ENCODE measurements around the gene GPC3. TPM values are rescaled to one million over a fixed set of nuclear protein-coding genes. Genes with fewer than 3 reads are reported as not detected.

GPC3 gene
- total RNA-seq, 1 donor from 2014 or later: 15.5 TPM

DNA sequence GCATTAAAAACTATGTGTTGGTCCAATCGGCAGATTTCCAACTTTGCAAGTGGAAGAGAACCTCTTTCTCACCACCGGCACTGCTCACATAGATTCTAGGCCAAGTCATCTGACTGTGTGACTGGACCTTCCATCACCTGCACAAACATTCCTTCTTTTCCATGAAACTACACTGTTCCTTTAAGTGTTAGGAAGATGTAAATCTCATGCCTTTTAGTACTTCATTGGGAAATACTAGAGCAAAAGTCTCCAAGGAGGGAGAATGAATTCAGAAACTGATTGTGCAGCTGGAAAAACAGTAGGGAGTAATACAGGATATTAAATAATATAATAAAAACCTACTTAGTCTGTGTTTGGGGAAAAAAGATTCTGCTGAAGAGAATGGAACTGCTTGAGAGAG is 238.2 kb downstream of the GPC3 start:
- Histone ChIP-seq H3K27me3 (no peaks in the 10 kb centered on the region), H3K9me3 (no peaks in the 10 kb centered on the region), H3K4me3 (no peak overlapping the region), H3K27ac (no peak overlapping the region), H3K4me1 (no peaks in the 10 kb centered on the region), H3K36me3 (no peaks in the 10 kb centered on the region)
- intact Hi-C loops (cut with DNase I): no loop called here
- no peak for DNase-seq (ENCODE audit: extremely low spot score in 2 of 2)
- TF ChIP-seq POLR2AphosphoS5 (IDR thresholded peaks at IDR 0.05; ENCODE audit: insufficient read depth in 1 of 2, low read depth in 1 of 2): no peak
- no peak for TF ChIP-seq POLR2A (IDR thresholded peaks at IDR 0.05)
- TF ChIP-seq, protein P1, sequence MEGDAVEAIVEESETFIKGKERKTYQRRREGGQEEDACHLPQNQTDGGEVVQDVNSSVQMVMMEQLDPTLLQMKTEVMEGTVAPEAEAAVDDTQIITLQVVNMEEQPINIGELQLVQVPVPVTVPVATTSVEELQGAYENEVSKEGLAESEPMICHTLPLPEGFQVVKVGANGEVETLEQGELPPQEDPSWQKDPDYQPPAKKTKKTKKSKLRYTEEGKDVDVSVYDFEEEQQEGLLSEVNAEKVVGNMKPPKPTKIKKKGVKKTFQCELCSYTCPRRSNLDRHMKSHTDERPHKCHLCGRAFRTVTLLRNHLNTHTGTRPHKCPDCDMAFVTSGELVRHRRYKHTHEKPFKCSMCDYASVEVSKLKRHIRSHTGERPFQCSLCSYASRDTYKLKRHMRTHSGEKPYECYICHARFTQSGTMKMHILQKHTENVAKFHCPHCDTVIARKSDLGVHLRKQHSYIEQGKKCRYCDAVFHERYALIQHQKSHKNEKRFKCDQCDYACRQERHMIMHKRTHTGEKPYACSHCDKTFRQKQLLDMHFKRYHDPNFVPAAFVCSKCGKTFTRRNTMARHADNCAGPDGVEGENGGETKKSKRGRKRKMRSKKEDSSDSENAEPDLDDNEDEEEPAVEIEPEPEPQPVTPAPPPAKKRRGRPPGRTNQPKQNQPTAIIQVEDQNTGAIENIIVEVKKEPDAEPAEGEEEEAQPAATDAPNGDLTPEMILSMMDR (IDR thresholded peaks at IDR 0.05): no peak

DNA sequence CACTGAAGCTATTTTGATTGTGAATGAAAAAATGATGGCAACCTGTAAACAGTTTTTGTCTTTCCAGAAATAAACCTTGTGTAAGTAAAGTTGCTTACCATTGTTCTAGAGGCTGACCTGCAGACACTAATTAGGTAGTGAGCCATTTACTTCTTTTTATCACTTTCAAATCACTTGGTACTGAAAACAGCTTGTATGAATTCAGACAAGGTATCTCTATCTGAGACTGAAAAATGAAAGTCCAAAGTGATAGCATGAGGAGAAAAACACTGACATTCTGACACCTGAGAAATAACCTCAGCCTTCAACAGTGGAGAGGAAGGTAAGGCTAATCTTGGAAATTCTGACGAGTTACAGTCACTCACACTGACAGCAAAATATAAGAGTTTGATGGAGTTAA is 238.8 kb downstream of the GPC3 start:
- no peaks in the 10 kb centered on the region for H3K27me3 ChIP-seq
- H3K27ac ChIP-seq: no peak overlapping the region
- H3K9me3 ChIP-seq: no peaks in the 10 kb centered on the region
- no peaks in the 10 kb centered on the region for H3K4me1 ChIP-seq
- TF ChIP-seq, protein P1 (IDR thresholded peaks at IDR 0.05): no peak
- TF ChIP-seq POLR2A (IDR thresholded peaks at IDR 0.05) (no peak), POLR2AphosphoS5 (IDR thresholded peaks at IDR 0.05; ENCODE audit: insufficient read depth in 1 of 2, low read depth in 1 of 2) (no peak)
- no peaks in the 10 kb centered on the region for H3K36me3 ChIP-seq
- intact Hi-C loops (cut with DNase I): no loop called here
- DNase-seq (ENCODE audit: extremely low spot score in 2 of 2): no peak
- H3K4me3 ChIP-seq: no peak overlapping the region

DNA sequence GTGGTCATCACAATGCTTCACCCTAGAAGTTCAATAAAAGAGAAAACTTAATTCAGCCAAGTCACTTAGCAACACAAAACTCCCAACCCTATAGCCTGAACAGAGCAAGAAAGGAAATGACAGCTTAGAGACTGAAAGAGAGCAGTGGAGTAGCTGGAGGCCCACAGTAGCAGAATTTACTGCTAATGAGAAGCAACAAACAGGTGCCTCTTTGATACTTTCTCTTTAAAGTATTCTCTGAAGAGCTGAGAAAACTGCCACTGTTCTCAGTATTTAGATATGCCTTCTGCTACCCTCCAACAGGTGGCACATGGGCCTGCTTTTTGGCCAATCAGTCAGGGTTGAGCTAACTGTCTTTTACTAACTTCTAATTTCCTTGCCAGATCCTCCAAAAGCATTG is 240.0 kb downstream of the GPC3 start:
- Histone ChIP-seq H3K4me1 (no peaks in the 10 kb centered on the region), H3K27ac (no peak overlapping the region), H3K36me3 (no peaks in the 10 kb centered on the region), H3K9me3 (no peaks in the 10 kb centered on the region), H3K4me3 (no peak overlapping the region), H3K27me3 (no peaks in the 10 kb centered on the region)
- intact Hi-C loops (cut with DNase I): no loop called here
- DNase-seq (ENCODE audit: extremely low spot score in 2 of 2): no peak
- TF ChIP-seq POLR2AphosphoS5 (IDR thresholded peaks at IDR 0.05; ENCODE audit: insufficient read depth in 1 of 2, low read depth in 1 of 2): no peak
- TF ChIP-seq, protein P1 (IDR thresholded peaks at IDR 0.05): no peak
- no peak for TF ChIP-seq POLR2A (IDR thresholded peaks at IDR 0.05)

DNA sequence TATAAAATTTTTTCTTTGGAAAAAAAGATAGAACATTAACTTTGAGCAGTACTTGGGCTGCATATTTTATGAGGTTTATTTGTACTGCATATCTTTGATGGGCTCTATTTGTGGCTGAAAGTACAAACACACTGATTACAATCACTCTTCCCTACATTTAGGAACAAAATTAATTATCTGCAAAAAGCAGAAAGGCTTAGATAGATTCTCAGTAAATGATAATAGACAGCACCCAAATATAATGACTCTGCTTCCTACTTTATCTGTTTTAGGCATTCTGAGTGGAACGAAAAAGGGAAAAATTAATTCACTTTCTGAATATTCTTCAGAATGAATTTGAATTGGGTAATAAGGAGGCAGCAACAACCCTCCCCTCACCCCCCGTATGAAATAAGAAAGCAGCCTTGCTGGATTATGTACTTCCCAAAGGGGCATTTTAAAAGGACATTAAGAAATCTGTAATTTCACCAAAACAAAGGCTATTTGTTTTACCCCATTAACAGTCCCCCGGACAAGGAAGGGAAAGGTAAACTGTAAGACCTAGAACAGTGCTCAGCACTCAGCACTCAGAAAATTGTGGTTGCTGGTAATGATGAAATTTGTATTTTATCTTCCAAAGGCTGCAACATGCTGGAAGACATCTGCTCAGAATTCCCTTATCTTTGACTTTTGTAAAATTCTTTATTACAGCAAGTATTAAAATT is 242.6 kb downstream of the GPC3 start:
- no peak for DNase-seq (ENCODE audit: extremely low spot score in 2 of 2)
- Histone ChIP-seq H3K4me3 (no peak overlapping the region), H3K9me3 (no peaks in the 10 kb centered on the region), H3K36me3 (no peaks in the 10 kb centered on the region), H3K27me3 (no peaks in the 10 kb centered on the region), H3K4me1 (no peaks in the 10 kb centered on the region), H3K27ac (no peak overlapping the region)
- intact Hi-C loops (cut with DNase I): no loop called here
- TF ChIP-seq, protein P1 (IDR thresholded peaks at IDR 0.05): no peak
- TF ChIP-seq POLR2A (IDR thresholded peaks at IDR 0.05) (no peak), POLR2AphosphoS5 (IDR thresholded peaks at IDR 0.05; ENCODE audit: insufficient read depth in 1 of 2, low read depth in 1 of 2) (no peak)

DNA sequence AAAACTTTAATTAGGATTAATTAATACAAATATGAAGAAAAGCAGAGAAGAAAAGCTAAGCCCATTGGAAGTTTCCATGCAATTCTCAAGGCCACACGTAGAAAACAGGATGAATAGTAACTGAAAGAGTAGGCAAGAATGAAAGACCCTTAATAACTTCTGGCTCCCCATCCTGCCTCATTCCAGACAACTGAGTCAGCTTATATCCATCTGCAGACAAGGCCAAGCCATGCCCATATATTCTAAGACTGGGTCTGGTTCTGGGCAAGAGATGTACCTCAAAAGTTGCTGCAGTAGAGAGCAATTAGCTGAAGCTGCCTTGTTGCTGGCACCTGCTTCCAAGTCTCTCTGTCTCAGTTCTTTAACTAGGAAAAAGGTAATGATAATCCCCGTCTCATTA is 244.1 kb downstream of the GPC3 start:
- no peak overlapping the region for H3K27ac ChIP-seq
- TF ChIP-seq, protein P1 (IDR thresholded peaks at IDR 0.05): no peak
- no peak for TF ChIP-seq POLR2AphosphoS5 (IDR thresholded peaks at IDR 0.05; ENCODE audit: insufficient read depth in 1 of 2, low read depth in 1 of 2)
- H3K27me3 ChIP-seq: no peaks in the 10 kb centered on the region
- no peak overlapping the region for H3K4me3 ChIP-seq
- intact Hi-C loops (cut with DNase I): no loop called here
- H3K36me3 ChIP-seq: no peaks in the 10 kb centered on the region
- no peaks in the 10 kb centered on the region for H3K9me3 ChIP-seq
- no peaks in the 10 kb centered on the region for H3K4me1 ChIP-seq
- no peak for DNase-seq (ENCODE audit: extremely low spot score in 2 of 2)
